ENCODE results near the gene PIGU.
"Not testable (repeated sequence)": the region's sequence is repeated elsewhere in the genome, so short reads cannot be mapped to it uniquely, and the experiment has no call there.

PIGU gene

DNA sequence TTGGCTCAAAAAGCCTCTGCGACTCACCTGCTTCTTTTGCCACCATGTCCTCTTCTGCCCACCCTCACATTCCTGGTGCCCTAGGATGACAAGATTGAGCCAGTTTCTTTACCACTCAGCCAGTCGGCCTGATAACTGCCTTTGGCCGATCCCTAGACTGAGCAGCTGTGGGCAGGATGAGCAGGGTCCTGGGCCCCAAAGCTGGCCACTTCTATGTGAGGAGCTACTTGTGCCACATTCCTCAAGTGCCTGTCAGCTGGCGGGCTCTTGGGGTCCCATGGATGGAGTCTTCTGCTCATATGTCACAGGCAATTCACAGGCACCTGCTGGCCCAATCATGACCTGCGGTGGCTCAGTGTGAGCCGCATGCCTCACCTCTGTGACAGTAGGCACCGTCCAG is 144.1 kb downstream of the PIGU start:
- no peak for DNase-seq (ENCODE audit: low spot score)

DNA sequence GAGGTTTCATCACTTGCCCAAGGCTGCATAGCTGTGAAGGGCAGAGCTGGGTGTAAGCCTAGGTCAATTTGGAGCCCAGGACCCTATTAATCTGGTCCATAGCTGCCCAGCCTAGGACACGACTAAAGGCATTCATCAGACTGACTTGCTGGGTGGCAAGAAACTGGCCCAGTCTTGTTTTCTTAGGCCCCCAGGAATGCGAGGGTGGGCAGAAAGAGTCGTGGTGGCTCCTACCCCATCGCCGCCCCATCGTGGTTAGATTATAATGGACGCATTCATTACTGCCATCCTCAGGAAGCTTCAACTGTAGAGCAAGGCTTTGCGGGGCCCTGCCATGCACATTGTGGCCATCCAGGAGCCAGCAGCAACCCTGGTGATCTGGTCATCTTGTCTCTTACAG is 144.6 kb downstream of the PIGU start:
- DNase-seq (ENCODE audit: low spot score) = no peak

DNA sequence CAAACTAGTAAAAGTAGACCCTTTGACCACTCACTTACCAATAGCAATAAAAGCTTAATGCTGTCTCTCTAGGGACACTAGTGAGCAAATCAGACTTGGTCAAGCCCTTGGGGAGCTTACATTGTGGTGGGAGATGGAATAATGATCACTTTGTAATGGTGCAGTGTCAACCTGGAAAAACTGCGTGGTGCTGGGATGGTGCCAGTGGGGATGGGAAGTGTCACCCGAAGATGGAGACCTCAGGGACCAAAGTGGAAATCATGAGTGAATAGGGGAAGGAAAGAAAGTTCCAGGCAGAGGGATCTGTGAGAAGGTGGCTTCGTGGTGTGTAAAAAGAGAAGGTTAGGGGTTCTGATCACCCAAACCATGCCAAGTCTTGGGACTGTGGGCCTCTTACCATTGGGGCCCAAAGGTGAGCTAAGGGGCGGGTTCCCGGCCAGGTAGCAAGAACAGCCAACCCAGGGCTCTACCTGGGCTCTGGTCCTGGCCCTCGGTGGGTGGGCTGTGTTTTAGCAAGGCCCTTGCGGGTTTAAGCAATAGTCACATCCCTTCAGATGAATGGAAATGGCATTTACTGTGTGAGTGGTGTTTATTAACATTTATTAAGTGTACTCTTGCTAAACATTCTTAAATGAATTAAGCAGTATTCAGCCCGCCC is 145.2 kb downstream of the PIGU start:
- no peak for DNase-seq (ENCODE audit: low spot score)

DNA sequence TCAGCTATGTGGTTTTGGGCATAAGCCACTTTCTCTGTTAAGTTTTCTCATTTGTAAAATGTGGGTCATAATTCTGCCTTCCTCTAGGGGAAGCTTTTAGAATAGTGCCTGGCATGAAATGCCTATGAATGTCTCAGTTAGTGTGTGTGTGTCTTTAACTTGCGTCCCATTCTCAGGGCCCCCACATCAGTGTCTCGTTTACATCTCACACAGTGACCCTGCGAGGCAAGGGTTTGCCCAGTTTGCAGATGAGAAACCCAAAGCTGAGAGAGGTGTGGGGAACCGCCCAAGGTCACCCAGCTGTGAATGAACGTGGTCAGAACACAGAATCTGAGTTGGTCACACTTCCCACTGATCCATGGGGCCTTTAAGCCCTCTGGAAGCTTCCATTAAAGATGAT is 146.6 kb downstream of the PIGU start:
- no peak for DNase-seq (ENCODE audit: low spot score)

DNA sequence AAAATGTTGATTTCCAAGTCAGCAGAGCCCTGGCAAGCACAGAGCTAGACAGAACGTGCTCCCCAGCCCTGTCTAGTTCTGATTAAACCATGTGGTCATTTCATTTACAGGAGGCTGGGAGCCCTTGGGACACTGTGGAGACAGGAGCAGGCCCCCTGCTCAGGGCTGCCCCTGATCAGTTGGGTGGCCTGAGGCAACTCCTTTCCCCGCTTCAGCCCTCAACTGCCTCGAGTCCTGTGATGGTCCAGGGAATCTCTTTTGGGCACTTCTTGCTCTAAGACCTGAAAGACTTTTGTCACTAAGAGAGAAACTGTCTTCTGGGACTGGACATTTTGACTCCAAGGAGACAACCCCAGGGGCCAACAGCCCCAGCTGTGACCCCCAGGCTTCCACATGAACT is 147.2 kb downstream of the PIGU start:
- no peak for DNase-seq (ENCODE audit: low spot score)

DNA sequence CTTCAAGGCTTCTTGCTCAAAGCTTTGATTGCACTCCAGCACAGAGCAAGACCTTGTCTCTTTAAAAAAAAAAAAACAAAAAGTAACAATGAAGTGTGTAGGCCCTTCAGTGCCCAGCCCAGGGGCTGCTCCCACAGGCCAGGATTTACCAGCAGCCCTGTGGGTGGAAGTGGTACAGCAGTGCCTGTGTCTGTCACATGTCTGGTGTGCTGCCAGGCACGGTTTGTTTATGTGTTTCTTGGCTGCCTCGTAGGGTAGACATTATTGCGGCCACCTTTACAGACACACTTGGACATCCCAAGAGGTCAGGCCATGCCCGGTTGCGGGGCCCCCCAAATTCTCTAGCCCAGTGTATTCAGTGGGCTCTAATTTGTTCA is 148.0 kb downstream of the PIGU start:
- no peak for DNase-seq (ENCODE audit: low spot score)

DNA sequence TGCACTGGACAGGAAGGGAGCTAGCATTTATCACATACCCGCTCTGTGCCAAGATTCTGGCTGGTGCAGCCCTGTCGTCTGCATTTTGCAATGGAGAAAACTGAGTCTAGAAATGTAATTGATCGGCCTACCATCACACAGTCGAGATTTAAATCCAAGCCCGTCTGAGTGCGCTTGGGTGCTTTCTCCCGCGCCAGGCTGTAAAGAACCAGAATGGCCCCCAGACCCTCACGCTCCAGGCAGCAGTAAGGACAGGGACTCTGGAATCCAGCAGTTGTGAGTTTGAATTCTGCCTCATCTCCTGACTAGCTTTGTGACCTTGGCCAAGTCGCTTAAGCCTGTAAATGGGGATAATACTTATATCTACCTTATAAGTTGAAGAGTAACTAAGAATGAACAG is 149.9 kb downstream of the PIGU start:
- no peak for DNase-seq (ENCODE audit: low spot score)

DNA sequence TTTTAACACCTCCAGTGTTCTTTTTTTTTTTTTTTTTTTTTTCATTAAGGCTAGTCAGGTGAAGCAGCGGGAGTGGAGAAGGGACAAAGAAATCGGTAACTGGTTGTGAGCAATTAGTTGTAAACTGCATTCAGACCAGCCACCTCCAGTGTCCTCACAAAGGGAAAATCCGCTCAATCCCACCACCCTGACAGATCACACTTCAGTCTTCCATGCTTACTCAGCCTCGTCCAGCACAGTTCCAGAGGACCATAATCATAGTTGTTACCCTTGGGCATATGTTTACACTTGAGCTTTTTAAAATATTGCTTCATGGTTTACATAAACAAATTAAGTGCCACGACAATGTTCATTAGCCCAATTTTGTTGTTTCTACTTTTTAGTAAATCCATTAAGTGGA is 150.4 kb downstream of the PIGU start:
- no peak for DNase-seq (ENCODE audit: low spot score)

DNA sequence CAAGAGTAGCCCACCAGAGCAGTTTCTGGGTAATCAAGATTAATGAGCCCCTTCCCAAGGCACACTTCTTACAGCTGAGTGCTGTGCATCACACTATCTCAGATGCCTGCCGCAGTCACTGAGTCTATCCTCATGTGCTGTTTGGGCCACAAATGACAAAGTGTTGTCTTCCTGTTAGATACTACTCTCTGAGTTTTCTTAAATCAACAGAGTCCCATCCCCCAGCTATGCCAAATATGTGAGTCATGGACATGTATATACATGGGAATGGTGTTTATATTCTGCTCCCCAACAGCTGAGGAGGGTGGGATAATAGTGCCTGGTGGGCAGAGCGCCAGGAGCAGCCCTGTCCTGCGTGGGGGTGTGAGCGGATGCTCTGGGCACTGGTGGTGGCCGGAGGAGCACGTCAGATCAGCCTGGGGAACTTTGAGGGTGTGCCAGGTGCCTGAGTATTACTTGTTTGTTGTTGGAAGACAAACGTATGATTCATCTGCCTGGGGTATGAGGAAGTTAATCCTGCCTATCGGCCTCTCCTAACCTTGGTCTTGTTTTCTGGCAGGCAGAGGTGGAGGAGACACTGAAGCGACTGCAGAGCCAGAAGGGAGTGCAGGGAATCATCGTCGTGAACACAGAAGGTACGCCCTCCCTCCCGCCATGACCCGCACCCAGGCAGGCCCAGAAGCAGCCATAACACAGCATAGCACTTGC is 151.0 kb downstream of the PIGU start:
- DNase-seq (ENCODE audit: low spot score) = peak; percentile 84

DNA sequence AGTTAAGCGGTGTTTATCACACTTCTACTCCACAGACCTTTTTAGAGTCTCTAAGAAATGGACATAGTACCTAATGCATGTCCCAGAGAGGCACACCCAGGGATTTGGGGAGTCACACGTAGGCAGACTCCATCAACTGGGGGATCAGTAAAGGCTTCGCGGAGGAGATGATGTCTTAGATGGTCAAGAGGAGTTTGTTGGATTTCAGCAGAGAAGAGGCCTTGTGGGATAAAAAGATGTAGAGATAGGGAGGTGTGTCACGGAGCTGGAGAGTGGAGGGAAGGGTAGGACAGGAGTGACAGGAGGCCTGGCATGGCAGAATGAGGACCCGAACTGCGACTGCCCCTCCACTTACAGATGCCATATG is 151.6 kb downstream of the PIGU start:
- no peak for DNase-seq (ENCODE audit: low spot score)

DNA sequence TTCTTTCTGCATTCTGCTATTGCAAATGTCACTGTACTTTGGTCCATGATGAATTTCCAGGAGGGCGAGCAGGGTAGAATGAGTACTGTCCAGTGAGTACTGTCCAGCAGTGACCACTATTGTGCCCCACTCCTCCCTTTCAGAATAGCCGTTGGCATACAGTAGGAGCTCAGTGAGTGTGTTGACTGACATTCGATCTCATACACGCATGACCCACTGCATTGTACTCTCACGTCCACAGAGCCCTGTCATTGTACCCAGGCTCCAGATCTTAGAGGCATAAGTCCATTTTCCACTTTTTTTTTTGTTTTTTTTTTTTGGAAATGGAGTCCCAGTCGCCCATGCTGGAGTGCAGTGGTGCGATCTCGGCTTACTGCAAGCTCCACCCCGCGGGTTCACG is 152.5 kb downstream of the PIGU start:
- DNase-seq (ENCODE audit: low spot score) = no peak

DNA sequence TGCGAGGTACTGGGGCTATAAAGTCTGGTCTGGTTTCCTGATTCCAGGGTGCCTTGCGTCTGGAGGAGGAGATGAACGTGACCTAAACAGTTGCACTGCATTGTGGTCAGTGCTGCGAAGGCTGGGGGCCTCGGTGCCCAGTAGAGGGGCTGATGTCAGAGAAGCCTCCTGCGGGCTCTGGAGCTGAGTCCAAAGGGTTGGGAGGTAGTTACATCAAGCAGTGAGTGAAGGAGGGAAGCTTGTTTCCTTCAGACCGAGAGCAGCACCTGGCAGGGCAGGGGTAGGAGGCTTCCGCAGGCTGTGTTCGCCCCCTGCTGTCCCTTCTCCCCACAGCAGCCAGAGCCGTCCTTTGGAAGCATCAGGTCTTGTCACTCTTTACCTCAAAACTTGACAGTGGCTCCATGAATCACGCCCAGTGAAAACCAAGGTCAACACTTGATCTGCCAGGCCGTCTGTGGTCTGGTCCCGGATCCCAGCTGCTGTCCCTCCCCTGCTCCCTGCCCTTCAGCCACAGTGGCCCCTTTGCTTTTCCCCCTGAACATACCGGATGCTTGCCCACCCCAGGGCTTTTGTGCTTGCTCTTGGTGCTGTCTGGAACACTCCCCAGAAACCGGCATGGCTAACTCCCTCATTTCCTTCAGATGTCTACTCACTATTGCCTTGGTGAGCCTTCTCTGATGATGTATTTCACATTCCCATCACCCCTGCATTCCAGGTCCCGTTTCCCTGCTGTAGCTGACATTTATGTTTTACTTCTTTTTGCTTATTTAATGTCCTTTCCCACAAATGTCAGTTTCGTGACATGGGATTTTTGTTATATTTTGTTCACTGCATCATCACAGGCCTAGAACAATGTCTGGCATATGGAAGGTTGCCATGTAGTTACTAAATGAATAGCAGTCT is 153.7 kb downstream of the PIGU start:
- peak; percentile 47 for DNase-seq (ENCODE audit: low spot score)

DNA sequence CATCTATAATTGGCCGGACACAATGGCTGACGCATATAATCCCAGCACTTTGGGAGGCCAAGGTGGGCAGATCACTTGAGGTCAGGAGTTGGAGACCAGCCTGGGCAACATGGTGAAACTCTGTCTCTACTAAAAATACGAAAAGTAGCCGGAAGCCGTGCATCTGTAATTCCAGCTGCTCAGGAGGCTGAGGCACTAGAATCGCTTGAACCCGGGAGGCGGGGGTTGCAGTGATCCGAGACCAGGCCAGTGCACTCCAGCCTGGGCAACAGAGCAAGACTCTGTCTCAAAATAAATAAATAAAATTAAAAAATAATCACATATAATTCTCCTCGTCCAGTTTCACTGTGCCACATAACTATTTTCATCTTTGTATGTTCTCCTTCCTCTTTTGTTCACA is 157.1 kb downstream of the PIGU start:
- DNase-seq (ENCODE audit: low spot score) = not testable (repeated sequence)

DNA sequence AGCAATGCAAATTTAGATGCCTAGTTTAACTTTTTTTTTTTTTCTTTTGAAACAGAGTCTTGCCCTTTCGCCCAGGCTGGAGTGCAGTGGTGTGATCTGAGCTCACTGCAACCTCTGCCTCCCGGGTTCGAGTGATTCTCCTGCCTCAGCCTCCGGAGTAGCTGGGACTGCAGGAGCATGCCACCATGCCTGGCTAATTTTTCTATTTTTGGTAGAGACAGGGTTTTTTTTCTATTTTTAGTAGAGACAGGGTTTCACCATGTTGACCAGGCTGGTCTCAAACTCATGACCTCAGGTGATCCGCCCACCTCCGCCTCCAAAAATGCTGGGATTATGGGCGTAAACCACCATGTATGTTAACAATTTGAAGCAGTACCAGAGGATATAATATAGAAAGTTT is 158.0 kb downstream of the PIGU start:
- DNase-seq (ENCODE audit: low spot score) = not testable (repeated sequence)

DNA sequence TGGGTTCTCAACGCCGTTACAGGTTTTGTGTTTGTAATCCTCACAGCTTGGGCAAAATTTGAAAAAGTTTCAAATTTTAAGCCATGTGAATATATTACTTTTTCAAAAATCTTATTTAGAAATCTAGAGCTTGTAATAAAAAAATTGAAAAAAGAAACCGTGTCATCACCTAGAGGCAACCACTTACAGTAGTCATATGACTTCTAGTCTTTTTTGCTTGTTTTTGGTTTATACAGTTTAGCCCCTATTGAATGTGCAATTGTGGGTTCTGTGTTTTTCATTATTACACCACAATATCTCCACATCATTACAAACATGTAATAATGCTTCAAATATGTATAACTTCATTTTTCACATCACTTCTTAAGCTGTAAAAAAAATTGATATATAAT is 159.8 kb downstream of the PIGU start:
- DNase-seq (ENCODE audit: low spot score) = peak; percentile 48

DNA sequence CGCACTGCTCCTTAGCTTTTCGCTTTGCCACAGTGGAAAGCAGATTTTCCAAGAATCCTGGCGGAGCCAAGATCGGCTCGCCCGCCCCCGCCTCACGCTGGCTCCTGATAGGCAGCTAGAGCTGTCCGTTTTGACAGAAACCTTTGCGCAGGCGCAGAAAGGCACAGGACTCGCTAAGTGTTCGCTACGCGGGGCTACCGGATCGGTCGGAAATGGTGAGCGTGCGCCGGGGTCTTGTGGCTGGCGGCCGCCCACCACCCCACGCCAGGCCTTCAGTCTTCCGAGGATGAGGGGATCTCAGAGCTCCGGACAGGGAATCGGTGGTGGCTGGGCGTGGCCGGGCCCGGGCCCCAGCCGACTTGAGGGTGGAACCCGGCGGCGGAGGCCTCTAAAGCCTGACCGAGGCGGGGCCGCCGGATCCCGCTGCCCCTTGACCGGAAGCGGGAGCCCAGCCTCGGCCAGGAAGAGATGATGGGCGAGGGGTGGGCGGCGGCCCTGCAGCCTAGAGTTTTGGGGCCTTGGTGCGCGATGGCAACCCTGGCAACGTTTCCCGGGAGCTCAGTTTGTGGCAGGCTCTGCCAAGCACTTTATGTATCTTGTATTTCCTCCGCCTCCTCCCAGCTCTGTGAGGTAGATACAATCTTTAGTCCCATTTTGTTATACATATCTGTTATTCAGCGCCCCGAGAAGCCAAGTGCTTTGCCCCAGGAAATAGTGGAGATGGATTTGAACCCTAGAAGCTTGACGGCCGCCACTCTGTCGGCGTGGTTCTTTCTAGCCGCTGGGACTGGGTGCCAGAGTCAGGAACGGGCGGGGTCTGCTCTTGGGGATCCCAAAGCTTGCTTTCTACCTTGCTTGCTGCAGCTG is 160.4 kb downstream of the PIGU start, which contains the start of gene DYNLRB1:
Gene DYNLRB1, plus strand, starts transcription at position 176 of the 867 bp plus-strand sequence. Its CDS starts 37 bp downstream, at position 213.
- peak; percentile 99 for DNase-seq (ENCODE audit: low spot score)

DNA sequence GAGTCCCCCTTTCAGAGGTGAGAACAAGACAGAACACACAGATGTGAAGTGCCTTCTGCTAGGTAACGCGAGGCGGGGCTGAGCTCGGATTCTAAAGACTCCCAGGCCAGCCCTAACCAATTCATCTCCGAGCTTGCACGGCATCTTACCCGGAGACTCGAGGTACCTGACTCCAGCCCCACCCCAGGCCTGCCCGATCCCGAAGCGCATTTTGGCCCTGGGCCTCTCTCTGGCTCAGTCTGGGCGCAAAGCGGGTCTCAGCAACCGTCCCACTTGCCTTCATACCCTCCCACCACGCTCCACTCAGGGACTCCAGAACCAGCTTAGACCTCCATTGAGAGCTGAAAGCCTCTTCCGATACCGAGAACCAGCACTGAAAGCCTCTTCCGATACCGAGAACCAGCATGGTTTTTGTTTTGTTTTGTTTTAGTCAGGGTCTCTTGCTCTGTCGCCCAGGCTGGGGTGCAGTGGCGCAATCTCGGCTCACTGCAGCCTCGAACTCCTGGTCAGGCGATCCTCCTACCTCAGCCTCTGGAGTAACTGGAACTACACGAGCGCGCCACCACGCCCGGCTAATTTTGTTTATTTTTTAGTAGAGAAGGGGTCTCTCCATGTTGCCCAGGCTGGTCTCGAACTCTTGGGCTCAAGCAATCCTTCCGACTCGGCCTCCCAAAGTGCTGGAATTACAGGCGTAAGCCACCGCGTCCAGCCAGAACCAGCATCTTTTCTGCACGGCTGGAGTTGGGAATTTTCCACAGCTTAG is 161.2 kb downstream of the PIGU start:
- peak; percentile 85 for DNase-seq (ENCODE audit: low spot score)

DNA sequence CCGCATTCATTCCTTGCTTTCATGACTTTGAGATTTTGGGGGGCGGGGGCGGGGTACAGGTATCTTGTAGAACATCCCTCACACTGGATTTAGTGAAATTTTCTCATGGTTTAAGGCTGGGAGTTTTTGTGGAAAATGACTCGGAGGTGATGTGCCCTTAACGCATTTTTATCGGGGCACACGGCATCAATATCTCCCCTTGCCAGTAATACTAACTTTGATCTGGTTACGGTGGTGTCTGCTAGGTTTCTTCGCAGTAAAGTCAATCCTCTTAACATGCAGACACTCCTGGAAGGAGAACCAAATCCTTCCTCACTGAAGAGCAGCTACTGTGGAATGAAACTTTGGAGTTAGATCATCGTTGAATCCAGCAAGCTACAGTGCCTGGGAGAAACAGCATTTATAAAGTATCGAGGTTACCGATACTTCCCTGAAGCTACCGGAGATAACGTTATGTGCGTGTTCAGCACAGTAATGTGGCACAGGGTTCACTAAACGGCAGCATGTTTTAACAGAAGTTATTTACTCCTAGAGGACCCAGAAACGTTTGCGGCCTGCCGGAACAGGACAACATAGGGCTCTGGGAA is 161.9 kb downstream of the PIGU start:
- DNase-seq (ENCODE audit: low spot score) = no peak

DNA sequence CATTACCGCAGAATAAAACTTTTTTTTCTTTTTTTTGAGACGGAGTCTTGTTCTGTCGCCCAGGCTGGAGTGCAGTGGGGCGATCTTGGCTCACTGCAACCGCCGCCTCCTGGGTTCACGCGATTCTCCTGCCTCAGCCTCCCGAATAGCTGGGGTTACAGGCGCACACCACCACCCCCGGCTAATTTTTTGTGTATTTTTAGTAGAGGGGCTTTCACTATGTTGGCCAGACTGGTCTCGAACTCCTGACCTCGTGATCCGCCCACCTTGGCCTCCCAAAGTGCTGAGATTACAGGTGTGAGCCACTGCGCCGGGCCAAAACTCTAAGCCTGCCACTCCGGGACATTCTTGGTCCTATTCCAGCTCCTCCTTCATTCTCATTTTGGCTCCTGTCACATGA is 162.9 kb downstream of the PIGU start:
- not testable (repeated sequence) for DNase-seq (ENCODE audit: low spot score)

DNA sequence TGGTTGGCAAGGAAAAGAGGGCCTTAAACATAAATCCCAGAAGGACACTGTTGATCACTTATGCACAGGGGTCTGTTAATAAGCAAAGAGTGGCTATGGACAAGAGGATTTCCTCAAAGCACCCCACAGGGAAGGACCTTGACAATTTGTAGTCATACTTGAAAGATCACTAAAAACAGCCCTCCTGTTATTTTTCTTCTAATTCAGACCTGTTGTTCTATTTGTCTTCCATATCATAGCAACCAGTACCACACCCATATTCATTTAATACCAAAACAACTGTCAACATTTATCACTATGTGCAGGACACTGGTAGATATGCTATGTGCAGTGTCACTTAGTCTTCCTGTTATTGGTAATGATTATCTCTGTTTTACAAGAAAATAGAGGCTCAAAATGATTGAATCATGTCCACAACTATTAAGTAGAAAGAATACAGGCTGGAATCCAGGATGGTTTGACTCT is 163.9 kb downstream of the PIGU start:
- DNase-seq (ENCODE audit: low spot score) = no peak
